ENCODE results near the gene TNXB. TPM values are rescaled to one million over a fixed set of nuclear protein-coding genes. Genes with fewer than 3 reads are reported as not detected.

TNXB gene
- total RNA-seq, 1 donor from 2014 or later, result 130 TPM

GRCh38 chr6:32086661-32087573, 22.2 kb downstream of the TNXB start:
- Histone ChIP-seq H3K27me3 (ENCODE audit: control insufficient read depth in 3 of 3, insufficient read depth in 3 of 3, low read length in 3 of 3) (peaks cover 11 to 36% (median 13%) of the 10 kb centered on the region in 3 donors), H3K36me3 (ENCODE audit: control insufficient read depth in 3 of 3, insufficient read depth in 3 of 3, low read length in 3 of 3) (peaks cover 0 to 23% (median 15%) of the 10 kb centered on the region in 3 donors), H3K9me3 (ENCODE audit: control insufficient read depth in 3 of 3, low read length in 3 of 3) (no peaks in the 10 kb centered on the region), H3K4me3 (ENCODE audit: low read length in 3 of 3) (no peak overlapping the region), H3K9ac (ENCODE audit: low read depth in 1 of 3, low read length in 3 of 3) (peak overlapping the region in 1 of 3 donors; percentile 25), H3K27ac (ENCODE audit: low read depth, low read length) (peak overlapping the region; percentile 13), H3K4me1 (ENCODE audit: control insufficient read depth in 3 of 3, insufficient read depth in 3 of 3, low read length in 3 of 3) (peaks cover 7 to 10% (median 9%) of the 10 kb centered on the region in 3 donors)

- Histone ChIP-seq H3K4me1 (ENCODE audit: control insufficient read depth in 3 of 3, insufficient read depth in 3 of 3, low read length in 3 of 3) (peaks cover 12 to 20% (median 14%) of the 10 kb centered on the region in 3 donors), H3K9me3 (ENCODE audit: control insufficient read depth in 3 of 3, low read length in 3 of 3) (no peaks in the 10 kb centered on the region), H3K36me3 (ENCODE audit: control insufficient read depth in 3 of 3, insufficient read depth in 3 of 3, low read length in 3 of 3) (peaks cover 0 to 23% (median 18%) of the 10 kb centered on the region in 3 donors), H3K4me3 (ENCODE audit: low read length in 3 of 3) (no peak overlapping the region), H3K9ac (ENCODE audit: low read depth in 1 of 3, low read length in 3 of 3) (no peak overlapping the region), H3K27me3 (ENCODE audit: control insufficient read depth in 3 of 3, insufficient read depth in 3 of 3, low read length in 3 of 3) (peaks cover 11 to 36% (median 13%) of the 10 kb centered on the region in 3 donors), H3K27ac (ENCODE audit: low read depth, low read length) (peak overlapping the region; percentile 13)
Measured at GRCh38 chr6:32085759-32086459, 23.2 kb downstream of the TNXB start.

- Histone ChIP-seq H3K9ac (ENCODE audit: low read depth in 1 of 3, low read length in 3 of 3) (no peak overlapping the region), H3K27me3 (ENCODE audit: control insufficient read depth in 3 of 3, insufficient read depth in 3 of 3, low read length in 3 of 3) (peaks cover 12 to 36% (median 13%) of the 10 kb centered on the region in 3 donors), H3K4me3 (ENCODE audit: low read length in 3 of 3) (no peak overlapping the region), H3K4me1 (ENCODE audit: control insufficient read depth in 3 of 3, insufficient read depth in 3 of 3, low read length in 3 of 3) (peaks cover 14 to 21% (median 16%) of the 10 kb centered on the region in 3 donors), H3K9me3 (ENCODE audit: control insufficient read depth in 3 of 3, low read length in 3 of 3) (no peaks in the 10 kb centered on the region), H3K36me3 (ENCODE audit: control insufficient read depth in 3 of 3, insufficient read depth in 3 of 3, low read length in 3 of 3) (peaks cover 0 to 26% (median 20%) of the 10 kb centered on the region in 3 donors), H3K27ac (ENCODE audit: low read depth, low read length) (no peak overlapping the region)
Measured at GRCh38 chr6:32084780-32085179, 24.4 kb downstream of the TNXB start.

- H3K9me3 ChIP-seq (ENCODE audit: control insufficient read depth in 3 of 3, low read length in 3 of 3), result no peaks in the 10 kb centered on the region
- H3K27me3 ChIP-seq (ENCODE audit: control insufficient read depth in 3 of 3, insufficient read depth in 3 of 3, low read length in 3 of 3), result peaks cover 10 to 36% (median 13%) of the 10 kb centered on the region in 3 donors
- H3K36me3 ChIP-seq (ENCODE audit: control insufficient read depth in 3 of 3, insufficient read depth in 3 of 3, low read length in 3 of 3), result peaks cover 0 to 22% (median 21%) of the 10 kb centered on the region in 3 donors
- no peak overlapping the region for H3K4me3 ChIP-seq (ENCODE audit: low read length in 3 of 3)
- peaks cover 14 to 21% (median 16%) of the 10 kb centered on the region in 3 donors for H3K4me1 ChIP-seq (ENCODE audit: control insufficient read depth in 3 of 3, insufficient read depth in 3 of 3, low read length in 3 of 3)
- no peak overlapping the region for H3K9ac ChIP-seq (ENCODE audit: low read depth in 1 of 3, low read length in 3 of 3)
- H3K27ac ChIP-seq (ENCODE audit: low read depth, low read length), result peak overlapping the region; percentile 19
Measured at GRCh38 chr6:32083812-32084768, 25.0 kb downstream of the TNXB start.

GRCh38 chr6:32082935-32083334, 26.2 kb downstream of the TNXB start:
- Histone ChIP-seq H3K4me1 (ENCODE audit: control insufficient read depth in 3 of 3, insufficient read depth in 3 of 3, low read length in 3 of 3) (peaks cover 11 to 21% (median 16%) of the 10 kb centered on the region in 3 donors), H3K27ac (ENCODE audit: low read depth, low read length) (peak overlapping the region; percentile 77), H3K36me3 (ENCODE audit: control insufficient read depth in 3 of 3, insufficient read depth in 3 of 3, low read length in 3 of 3) (peaks cover 0 to 24% (median 19%) of the 10 kb centered on the region in 3 donors), H3K27me3 (ENCODE audit: control insufficient read depth in 3 of 3, insufficient read depth in 3 of 3, low read length in 3 of 3) (peaks cover 6 to 36% (median 13%) of the 10 kb centered on the region in 3 donors), H3K9me3 (ENCODE audit: control insufficient read depth in 3 of 3, low read length in 3 of 3) (no peaks in the 10 kb centered on the region), H3K9ac (ENCODE audit: low read depth in 1 of 3, low read length in 3 of 3) (no peak overlapping the region), H3K4me3 (ENCODE audit: low read length in 3 of 3) (no peak overlapping the region)

- Histone ChIP-seq H3K27ac (ENCODE audit: low read depth, low read length) (peak overlapping the region; percentile 77), H3K9me3 (ENCODE audit: control insufficient read depth in 3 of 3, low read length in 3 of 3) (no peaks in the 10 kb centered on the region), H3K36me3 (ENCODE audit: control insufficient read depth in 3 of 3, insufficient read depth in 3 of 3, low read length in 3 of 3) (peaks cover 0 to 24% (median 19%) of the 10 kb centered on the region in 3 donors), H3K4me1 (ENCODE audit: control insufficient read depth in 3 of 3, insufficient read depth in 3 of 3, low read length in 3 of 3) (peaks cover 11 to 21% (median 16%) of the 10 kb centered on the region in 3 donors), H3K9ac (ENCODE audit: low read depth in 1 of 3, low read length in 3 of 3) (peak overlapping the region in 1 of 3 donors; percentile 16), H3K4me3 (ENCODE audit: low read length in 3 of 3) (no peak overlapping the region), H3K27me3 (ENCODE audit: control insufficient read depth in 3 of 3, insufficient read depth in 3 of 3, low read length in 3 of 3) (peaks cover 6 to 36% (median 13%) of the 10 kb centered on the region in 3 donors)
Measured at GRCh38 chr6:32082478-32082877, 26.7 kb downstream of the TNXB start.

GRCh38 chr6:32081168-32081990, 27.8 kb downstream of the TNXB start:
- Histone ChIP-seq H3K9ac (ENCODE audit: low read depth in 1 of 3, low read length in 3 of 3) (no peak overlapping the region), H3K27me3 (ENCODE audit: control insufficient read depth in 3 of 3, insufficient read depth in 3 of 3, low read length in 3 of 3) (peaks cover 6 to 31% (median 6%) of the 10 kb centered on the region in 3 donors), H3K36me3 (ENCODE audit: control insufficient read depth in 3 of 3, insufficient read depth in 3 of 3, low read length in 3 of 3) (peaks cover 0 to 22% (median 21%) of the 10 kb centered on the region in 3 donors), H3K27ac (ENCODE audit: low read depth, low read length) (peak overlapping the region; percentile 77), H3K9me3 (ENCODE audit: control insufficient read depth in 3 of 3, low read length in 3 of 3) (no peaks in the 10 kb centered on the region), H3K4me1 (ENCODE audit: control insufficient read depth in 3 of 3, insufficient read depth in 3 of 3, low read length in 3 of 3) (peaks cover 11 to 21% (median 16%) of the 10 kb centered on the region in 3 donors), H3K4me3 (ENCODE audit: low read length in 3 of 3) (no peak overlapping the region)

GRCh38 chr6:32079566-32080290, 29.4 kb downstream of the TNXB start:
- peaks cover 0 to 26% (median 17%) of the 10 kb centered on the region in 3 donors for H3K36me3 ChIP-seq (ENCODE audit: control insufficient read depth in 3 of 3, insufficient read depth in 3 of 3, low read length in 3 of 3)
- H3K4me1 ChIP-seq (ENCODE audit: control insufficient read depth in 3 of 3, insufficient read depth in 3 of 3, low read length in 3 of 3), result peaks cover 11 to 21% (median 16%) of the 10 kb centered on the region in 3 donors
- no peak overlapping the region for H3K9ac ChIP-seq (ENCODE audit: low read depth in 1 of 3, low read length in 3 of 3)
- no peak overlapping the region for H3K4me3 ChIP-seq (ENCODE audit: low read length in 3 of 3)
- no peaks in the 10 kb centered on the region for H3K9me3 ChIP-seq (ENCODE audit: control insufficient read depth in 3 of 3, low read length in 3 of 3)
- no peak overlapping the region for H3K27ac ChIP-seq (ENCODE audit: low read depth, low read length)
- peaks cover 0 to 18% (median 3%) of the 10 kb centered on the region in 3 donors for H3K27me3 ChIP-seq (ENCODE audit: control insufficient read depth in 3 of 3, insufficient read depth in 3 of 3, low read length in 3 of 3)

Data from skeletal muscle tissue (tissue), 4 donors.